Measurements from ENCODE around the gene VKORC1.

VKORC1 gene

DNA sequence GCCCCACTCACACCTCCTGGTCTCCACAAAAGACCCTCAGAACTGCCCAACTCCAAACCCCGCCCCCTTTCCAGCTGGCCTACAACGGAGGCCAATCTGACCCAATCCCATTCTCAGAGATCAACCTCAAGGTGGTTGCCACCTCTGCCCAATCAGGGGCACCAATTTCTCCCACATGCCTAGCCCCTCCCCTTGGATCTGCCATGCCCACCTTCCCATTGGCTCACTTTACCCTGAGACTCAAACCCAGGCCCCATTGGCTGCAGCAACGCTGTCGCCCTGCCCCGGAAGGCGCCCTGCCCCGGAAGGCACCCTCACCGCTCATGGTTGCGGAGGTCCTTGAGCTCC lies 31.1 kb downstream of the VKORC1 start:
- no peak for DNase-seq (ENCODE audit: low spot score)

DNA sequence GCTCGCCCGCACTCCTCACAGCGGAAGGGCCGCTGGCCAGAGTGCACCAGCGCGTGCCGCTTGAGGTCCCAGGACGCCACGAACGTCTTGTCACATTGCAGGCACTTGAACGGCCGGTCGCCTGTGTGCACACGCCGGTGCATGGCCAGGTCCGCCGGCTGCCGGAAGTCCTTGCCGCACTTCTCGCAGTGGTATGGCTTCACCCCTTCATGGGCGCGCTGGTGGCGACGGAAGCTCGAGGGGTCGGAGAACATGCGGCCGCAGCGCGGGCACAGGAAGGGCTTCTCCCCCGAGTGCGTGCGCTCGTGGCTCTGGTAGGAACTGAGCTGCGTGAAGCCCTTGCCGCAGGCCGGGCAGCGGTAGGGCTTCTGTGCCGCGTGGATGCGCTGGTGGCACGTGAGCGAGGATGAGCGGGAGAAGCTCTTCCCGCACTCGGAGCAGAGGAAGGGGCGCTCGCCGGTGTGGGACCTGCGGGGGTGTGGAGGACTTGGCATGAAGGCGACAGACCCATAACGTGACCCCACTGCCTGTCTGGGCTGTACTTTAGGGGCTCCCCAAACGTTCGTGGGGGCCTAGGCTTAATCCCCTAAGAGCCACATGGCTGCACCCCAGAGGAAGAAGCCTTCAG lies 32.7 kb downstream of the VKORC1 start:
- no peak for DNase-seq (ENCODE audit: low spot score)

DNA sequence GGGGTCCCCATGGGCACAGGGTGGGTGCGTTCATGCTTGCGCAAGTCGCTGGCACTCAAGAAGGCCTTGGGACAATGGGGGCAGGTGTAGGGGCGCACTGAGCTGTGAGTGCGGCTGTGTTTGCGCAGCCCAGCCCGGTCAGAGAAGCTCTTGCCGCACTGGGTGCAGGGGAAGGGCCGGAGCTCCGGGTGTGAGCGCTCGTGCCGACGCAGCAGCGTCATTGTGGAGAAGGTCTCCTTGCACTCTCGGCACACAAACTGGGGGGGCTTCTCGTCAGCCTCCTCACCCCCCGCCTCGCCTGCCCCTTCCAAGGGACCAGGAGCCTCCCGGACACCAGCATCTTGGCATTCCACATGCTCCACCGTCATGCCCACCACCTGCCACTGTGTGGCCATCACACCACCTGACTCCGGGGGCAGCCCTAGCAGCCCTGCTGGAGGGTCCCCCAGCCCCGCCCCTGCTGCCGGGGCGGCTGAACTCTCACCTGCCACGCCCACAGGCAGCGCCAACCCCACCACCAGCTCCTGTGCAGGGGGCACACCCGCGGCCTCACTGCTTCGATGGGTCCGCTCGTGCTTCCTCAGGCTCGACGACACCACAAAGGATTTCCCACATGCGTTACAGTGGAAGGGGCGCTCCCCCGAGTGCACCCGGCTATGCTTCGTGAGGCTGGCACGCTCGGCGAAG lies 33.3 kb downstream of the VKORC1 start:
- no peak for DNase-seq (ENCODE audit: low spot score)

DNA sequence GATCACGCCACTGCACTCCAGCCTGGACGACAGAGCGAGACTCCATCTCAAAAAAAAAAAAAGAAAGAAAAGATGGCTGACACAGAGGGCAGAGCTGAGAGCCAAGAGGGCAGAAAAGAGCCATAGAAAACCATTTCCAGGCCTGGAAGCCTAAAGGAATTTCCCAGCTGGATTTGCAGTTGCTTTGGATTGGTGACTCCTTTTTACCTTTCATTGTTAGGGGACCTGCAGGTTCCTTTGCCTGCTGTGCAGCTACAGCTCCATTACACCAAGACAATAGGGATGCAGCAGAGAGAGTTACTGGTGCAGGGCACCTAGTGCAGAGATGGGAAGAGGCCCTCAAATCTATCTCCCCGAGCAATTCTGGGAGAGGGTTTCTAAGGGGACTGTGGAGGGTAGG lies 39.0 kb downstream of the VKORC1 start:
- no peak for DNase-seq (ENCODE audit: low spot score)

DNA sequence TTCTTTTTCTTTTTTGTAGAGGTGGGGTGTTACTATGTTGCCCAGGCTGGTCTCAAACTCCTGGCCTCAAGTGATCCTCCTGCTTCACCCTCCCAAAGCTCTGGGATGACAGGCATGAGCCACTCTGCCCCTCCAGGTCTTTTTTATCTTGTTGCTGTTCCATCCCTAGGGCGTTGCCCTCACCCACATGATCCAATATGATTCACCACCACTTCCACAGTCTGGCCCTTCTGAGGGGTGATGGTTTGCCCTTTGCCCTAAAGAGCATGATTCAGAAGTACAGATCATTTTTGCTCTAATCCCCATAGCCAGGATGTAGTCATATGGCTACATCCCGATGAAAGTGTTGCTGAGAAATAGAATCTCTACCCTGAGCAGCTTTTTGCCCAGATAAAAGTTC lies 42.5 kb downstream of the VKORC1 start:
- DNase-seq (ENCODE audit: low spot score): peak; percentile 92

DNA sequence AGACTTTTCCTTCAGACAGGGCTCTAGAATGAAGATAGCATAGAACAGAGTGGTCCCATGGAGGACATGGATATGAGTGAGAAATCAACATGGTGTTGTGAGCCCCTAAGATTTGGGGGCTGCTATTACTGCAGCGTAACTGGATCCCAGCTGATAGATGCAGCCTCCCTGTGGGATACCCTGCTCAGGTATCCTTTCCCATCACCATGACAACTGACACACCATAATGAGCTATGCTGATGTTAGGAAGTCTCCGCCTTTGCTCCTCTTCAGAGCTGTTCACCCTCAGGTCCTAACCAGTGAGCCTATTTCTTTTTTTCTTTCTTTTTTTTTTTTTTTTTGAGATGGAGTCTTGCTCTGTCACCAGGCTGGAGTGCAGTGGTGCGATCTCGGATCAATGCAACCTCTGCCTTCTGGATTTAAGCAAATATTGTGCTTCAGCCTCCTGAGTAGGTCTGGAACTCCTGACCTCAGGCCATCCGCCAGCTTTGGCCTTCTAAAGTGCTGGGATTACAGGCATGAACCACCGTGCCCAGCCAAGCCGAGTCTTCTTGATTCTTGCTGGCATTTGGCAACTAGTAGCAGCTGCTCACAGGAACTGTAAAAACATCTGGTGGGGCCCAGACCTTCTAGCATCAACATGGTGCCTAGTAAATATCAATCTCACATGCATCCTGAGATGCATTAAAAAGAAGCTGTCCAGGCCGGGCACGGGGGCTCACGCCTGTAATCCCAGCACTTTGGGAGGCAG lies 44.1 kb downstream of the VKORC1 start:
- DNase-seq (ENCODE audit: low spot score): no peak

DNA sequence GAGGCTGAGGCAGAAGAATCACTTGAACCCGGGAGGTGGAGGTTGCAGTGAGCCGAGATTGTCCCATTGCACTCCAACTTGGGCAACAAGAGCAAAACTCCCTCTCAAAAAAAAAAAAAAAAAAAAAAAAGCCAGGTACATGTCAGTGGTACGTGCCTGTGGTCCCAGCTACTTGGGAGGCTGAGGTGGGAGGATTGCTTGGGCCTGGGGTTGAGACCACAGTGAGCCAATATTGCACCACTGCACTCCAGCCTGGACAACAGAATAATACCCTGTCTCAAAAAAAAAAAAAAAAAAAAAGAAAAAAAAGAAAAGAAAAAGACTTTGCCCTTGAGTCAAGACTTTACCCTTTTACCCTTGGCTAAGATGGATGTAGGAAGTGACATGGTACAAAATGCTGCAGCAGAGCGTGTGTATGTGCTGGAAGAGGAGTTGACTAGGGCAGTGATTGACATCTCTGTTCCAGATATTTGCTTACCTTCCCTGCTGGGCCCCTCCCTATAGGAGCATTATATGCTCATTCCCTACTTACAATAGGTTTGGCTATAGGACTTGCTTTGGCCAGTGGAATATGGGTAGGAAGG lies 50.6 kb downstream of the VKORC1 start:
- DNase-seq (ENCODE audit: low spot score): no peak

DNA sequence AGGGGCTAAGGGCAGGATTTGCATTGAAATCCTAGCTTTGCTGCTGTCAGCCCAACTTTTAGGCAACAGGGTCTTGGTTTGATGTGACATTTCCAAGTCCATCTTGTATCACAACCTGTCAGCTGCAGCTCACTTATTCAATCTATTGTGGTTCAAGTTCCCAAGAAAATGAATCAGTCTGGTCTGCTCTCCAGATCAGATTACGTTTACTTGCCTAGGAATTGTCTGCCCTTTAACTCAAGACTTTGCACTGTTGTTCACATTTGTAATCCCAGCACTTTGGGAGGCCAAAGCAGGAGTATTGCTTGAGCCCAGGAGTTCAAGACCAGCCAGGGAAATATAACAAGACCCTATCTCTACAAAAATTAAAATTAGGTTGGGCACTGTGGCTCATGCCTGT lies 51.2 kb downstream of the VKORC1 start:
- no peak for DNase-seq (ENCODE audit: low spot score)

DNA sequence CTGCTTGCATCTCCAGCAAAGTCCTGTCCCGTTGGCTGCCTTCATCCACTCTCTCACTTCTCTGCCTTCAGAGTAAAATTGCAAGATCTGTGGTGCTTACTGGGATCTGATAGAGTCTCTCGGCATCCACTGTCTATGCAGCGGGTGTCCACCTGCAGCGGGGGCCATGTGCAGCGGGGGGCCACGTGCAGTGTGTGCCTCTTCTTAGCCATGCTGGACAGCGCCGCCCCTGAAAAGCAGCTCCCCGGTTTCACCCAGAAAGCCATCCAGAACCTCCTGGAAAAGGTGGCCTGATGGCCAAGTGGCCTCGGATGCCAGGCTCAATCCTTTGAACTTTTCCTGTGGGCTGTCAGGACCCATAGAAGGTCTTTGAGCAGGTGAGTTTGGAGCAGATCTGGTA lies 51.7 kb downstream of the VKORC1 start:
- DNase-seq (ENCODE audit: low spot score): no peak

All from AG20443 (cell line).